Subcutaneous adipose tissue (tissue), 4 donors: ENCODE data around the gene HTT. TPM values are rescaled to one million over a fixed set of nuclear protein-coding genes. Genes with fewer than 3 reads are reported as not detected.

Experiments used
- CTCF ChIP-seq: fragments of 450-650 bp; IDR thresholded peaks from one replicate; pipeline ENCODE4 v1.5.1; 2016; ENCODE audit warnings: low read depth, mild to moderate bottlenecking, control low read depth, antibody characterized with exemption, moderate library complexity
- total RNA-seq, 4 donors: library from RNA; depleted of rRNA; stranded (reverse); fragments of >200 nt; gene quantifications; one replicate each; pipeline ENCODE4 v1.1.0, GENCODE V29; 2016

The HTT gene
- total RNA-seq, 4 donors from 2014 or later: 48.2 to 79.3 (median 72.1) TPM

DNA sequence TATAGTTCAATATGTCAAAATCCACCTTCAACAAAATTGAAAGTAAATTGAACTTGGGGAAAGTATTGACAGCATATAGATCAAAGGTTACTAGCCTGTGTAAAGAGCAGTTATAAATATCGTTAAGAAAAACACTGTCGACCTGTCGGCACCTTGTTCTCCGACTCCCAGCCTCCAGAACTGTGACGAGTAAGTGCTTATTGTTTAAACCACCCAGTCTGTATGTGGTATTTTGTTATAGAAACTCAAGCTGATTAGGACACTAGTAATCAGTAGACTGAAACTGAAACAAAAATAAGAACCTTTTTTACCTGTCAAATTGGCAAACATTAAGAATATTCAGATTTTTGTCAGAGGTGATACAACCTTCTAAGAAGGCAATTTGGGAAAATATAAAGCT, 17.0 kb downstream of the HTT start:
- no peak for TF ChIP-seq CTCF

- no peak for TF ChIP-seq CTCF
Measured at GRCh38 chr4:3096202-3096601, 21.7 kb downstream of the HTT start.

DNA sequence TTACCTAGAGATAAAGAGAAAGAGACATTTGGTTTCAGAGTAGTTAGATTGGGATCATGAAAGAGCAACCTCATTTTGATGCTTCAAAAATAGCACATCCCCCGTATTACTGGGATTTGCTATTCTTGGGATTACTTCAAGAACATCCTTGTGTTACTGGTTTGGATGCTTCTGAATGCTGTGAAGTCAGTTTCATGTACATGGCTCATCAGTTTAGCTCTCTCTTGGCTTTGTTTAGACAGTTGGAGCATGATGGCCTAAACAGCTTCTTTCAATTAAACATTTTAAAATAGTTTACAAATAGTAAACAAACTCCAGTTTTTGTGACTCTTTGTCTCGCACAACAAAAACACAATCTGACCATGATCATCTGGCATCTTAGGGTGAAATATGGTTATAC, 23.9 kb downstream of the HTT start:
- no peak for TF ChIP-seq CTCF

- TF ChIP-seq CTCF: no peak
Measured at GRCh38 chr4:3106339-3107186, 32.1 kb downstream of the HTT start.

DNA sequence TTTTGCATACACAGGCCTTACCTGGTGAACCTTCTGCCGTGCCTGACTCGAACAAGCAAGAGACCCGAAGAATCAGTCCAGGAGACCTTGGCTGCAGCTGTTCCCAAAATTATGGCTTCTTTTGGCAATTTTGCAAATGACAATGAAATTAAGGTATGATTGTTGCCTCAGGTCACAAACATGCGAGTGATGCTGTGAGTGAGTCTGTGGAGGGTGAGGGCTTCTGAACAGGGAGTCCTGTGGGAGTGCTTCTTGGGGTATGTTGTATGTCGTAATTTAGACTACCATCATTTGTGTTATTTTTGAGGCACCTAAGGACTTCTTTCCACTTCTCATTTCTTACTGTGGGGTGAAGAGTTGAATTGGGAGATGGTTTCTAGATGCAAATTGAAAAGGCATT, 32.8 kb downstream of the HTT start:
- TF ChIP-seq CTCF: no peak

- TF ChIP-seq CTCF: no peak
Measured at GRCh38 chr4:3107691-3108121, 33.2 kb downstream of the HTT start.

GRCh38 chr4:3108211-3108610, 33.7 kb downstream of the HTT start:
- no peak for TF ChIP-seq CTCF
